IPS-18a (cell line): ENCODE results near the gene TBC1D3B.
"Not testable (repeated sequence)": the region's sequence is repeated elsewhere in the genome, so short reads cannot be mapped to it uniquely, and the experiment has no call there.

Experiments used
- H3K27ac ChIP-seq: one replicate; pipeline ENCODE4 v1.5.1; 2013; ENCODE audit warnings: low read length
- H3K27me3 ChIP-seq: one replicate; pipeline ENCODE4 v1.6.1; 2013; ENCODE audit warnings: mild to moderate bottlenecking, low read length; ENCODE audit not compliant: control insufficient read depth, insufficient read depth
- H3K36me3 ChIP-seq: one replicate; pipeline ENCODE4 v1.6.1; 2013; ENCODE audit warnings: low read depth, low read length; ENCODE audit not compliant: control insufficient read depth
- H3K4me1 ChIP-seq: one replicate; pipeline ENCODE4 v1.6.1; 2013; ENCODE audit warnings: low read depth, low read length; ENCODE audit not compliant: control insufficient read depth
- H3K4me3 ChIP-seq: one replicate; pipeline ENCODE4 v1.5.1; 2013; ENCODE audit warnings: low read length
- H3K9ac ChIP-seq: one replicate; pipeline ENCODE4 v1.6.1; 2013; ENCODE audit warnings: mild to moderate bottlenecking, low read length, moderate library complexity
- H3K9me3 ChIP-seq: one replicate; pipeline ENCODE4 v1.6.1; 2013; ENCODE audit warnings: low read depth, low read length; ENCODE audit not compliant: control insufficient read depth

Gene TBC1D3B

GRCh38 chr17:36210439-36211211 is 34.2 kb upstream of the TBC1D3B start, which contains the start of gene CCL4L2:
TSS of gene CCL4L2 (plus strand) at chr17:36211063.
- H3K4me3 ChIP-seq, H3K9me3 ChIP-seq, H3K36me3 ChIP-seq, H3K27me3 ChIP-seq, H3K9ac ChIP-seq, H3K4me1 ChIP-seq, H3K27ac ChIP-seq: not testable (repeated sequence)

GRCh38 chr17:36209575-36209974 is 33.1 kb upstream of the TBC1D3B start:
- no peak overlapping the region for H3K9ac ChIP-seq
- H3K27me3 ChIP-seq, result no peaks in the 10 kb centered on the region
- no peak overlapping the region for H3K27ac ChIP-seq
- no peak overlapping the region for H3K4me3 ChIP-seq
- no peaks in the 10 kb centered on the region for H3K4me1 ChIP-seq
- no peaks in the 10 kb centered on the region for H3K36me3 ChIP-seq
- no peaks in the 10 kb centered on the region for H3K9me3 ChIP-seq

GRCh38 chr17:36207383-36207782 is 30.9 kb upstream of the TBC1D3B start:
- H3K4me3 ChIP-seq, H3K9me3 ChIP-seq, H3K27ac ChIP-seq, H3K9ac ChIP-seq, H3K4me1 ChIP-seq, H3K36me3 ChIP-seq, H3K27me3 ChIP-seq: not testable (repeated sequence)

GRCh38 chr17:36206486-36206821 is 30.0 kb upstream of the TBC1D3B start:
- not testable (repeated sequence) for H3K27me3 ChIP-seq, H3K9me3 ChIP-seq, H3K27ac ChIP-seq, H3K4me1 ChIP-seq, H3K36me3 ChIP-seq, H3K9ac ChIP-seq, H3K4me3 ChIP-seq

- H3K27ac ChIP-seq, result no peak overlapping the region
- H3K4me3 ChIP-seq, result no peak overlapping the region
- H3K9ac ChIP-seq, result no peak overlapping the region
- no peaks in the 10 kb centered on the region for H3K9me3 ChIP-seq
- no peaks in the 10 kb centered on the region for H3K36me3 ChIP-seq
- no peaks in the 10 kb centered on the region for H3K27me3 ChIP-seq
- no peaks in the 10 kb centered on the region for H3K4me1 ChIP-seq
Observed at GRCh38 chr17:36205637-36206485, 29.4 kb upstream of the TBC1D3B start.

- Histone ChIP-seq H3K9me3 (no peaks in the 10 kb centered on the region), H3K9ac (no peak overlapping the region), H3K4me1 (no peaks in the 10 kb centered on the region), H3K4me3 (no peak overlapping the region), H3K27ac (no peak overlapping the region), H3K36me3 (no peaks in the 10 kb centered on the region), H3K27me3 (no peaks in the 10 kb centered on the region)
Observed at GRCh38 chr17:36204724-36205500, 28.5 kb upstream of the TBC1D3B start.

- H3K27ac ChIP-seq, result no peak overlapping the region
- H3K4me1 ChIP-seq, result no peaks in the 10 kb centered on the region
- H3K9ac ChIP-seq, result no peak overlapping the region
- H3K36me3 ChIP-seq, result no peaks in the 10 kb centered on the region
- H3K4me3 ChIP-seq, result no peak overlapping the region
- no peaks in the 10 kb centered on the region for H3K9me3 ChIP-seq
- no peaks in the 10 kb centered on the region for H3K27me3 ChIP-seq
Observed at GRCh38 chr17:36203335-36203734, 26.9 kb upstream of the TBC1D3B start.

- not testable (repeated sequence) for H3K4me1 ChIP-seq, H3K36me3 ChIP-seq, H3K4me3 ChIP-seq, H3K9me3 ChIP-seq, H3K27me3 ChIP-seq, H3K27ac ChIP-seq, H3K9ac ChIP-seq
Observed at GRCh38 chr17:36201506-36201905, 25.1 kb upstream of the TBC1D3B start.

GRCh38 chr17:36201102-36201501 is 24.7 kb upstream of the TBC1D3B start:
- not testable (repeated sequence) for H3K9me3 ChIP-seq, H3K27ac ChIP-seq, H3K9ac ChIP-seq, H3K36me3 ChIP-seq, H3K4me3 ChIP-seq, H3K4me1 ChIP-seq, H3K27me3 ChIP-seq

- H3K27ac ChIP-seq, result no peak overlapping the region
- no peaks in the 10 kb centered on the region for H3K9me3 ChIP-seq
- H3K4me1 ChIP-seq, result peaks cover 3% of the 10 kb centered on the region
- no peak overlapping the region for H3K4me3 ChIP-seq
- H3K36me3 ChIP-seq, result no peaks in the 10 kb centered on the region
- no peak overlapping the region for H3K9ac ChIP-seq
- H3K27me3 ChIP-seq, result no peaks in the 10 kb centered on the region
Observed at GRCh38 chr17:36198831-36199465, 22.5 kb upstream of the TBC1D3B start.

GRCh38 chr17:36197387-36197703 is 20.9 kb upstream of the TBC1D3B start:
- Histone ChIP-seq H3K9me3 (no peaks in the 10 kb centered on the region), H3K27me3 (no peaks in the 10 kb centered on the region), H3K9ac (no peak overlapping the region), H3K36me3 (no peaks in the 10 kb centered on the region), H3K4me1 (peaks cover 6% of the 10 kb centered on the region), H3K4me3 (no peak overlapping the region), H3K27ac (no peak overlapping the region)
